Skin epidermis (tissue), 12 donors: Measurements from ENCODE around the gene ARV1.

Experiments
- H3K27ac ChIP-seq, 21 experiments: fragments of 200-600 bp; sonication (generic) in 11 of 21; one replicate each; pipeline ENCODE4 v1.5.0; 2020; ENCODE audit warnings: mild to moderate bottlenecking in 3 of 21, inconsistent platforms in 2 of 21, moderate library complexity in 2 of 21
- H3K4me3 ChIP-seq, 7 experiments: fragments of 200-600 bp; sonication (generic) in 2 of 7; one replicate each; pipeline ENCODE4 v1.5.0; 2020; ENCODE audit warnings: inconsistent platforms in 2 of 7, mild to moderate bottlenecking in 2 of 7, moderate library complexity in 1 of 7

ARV1 gene

DNA sequence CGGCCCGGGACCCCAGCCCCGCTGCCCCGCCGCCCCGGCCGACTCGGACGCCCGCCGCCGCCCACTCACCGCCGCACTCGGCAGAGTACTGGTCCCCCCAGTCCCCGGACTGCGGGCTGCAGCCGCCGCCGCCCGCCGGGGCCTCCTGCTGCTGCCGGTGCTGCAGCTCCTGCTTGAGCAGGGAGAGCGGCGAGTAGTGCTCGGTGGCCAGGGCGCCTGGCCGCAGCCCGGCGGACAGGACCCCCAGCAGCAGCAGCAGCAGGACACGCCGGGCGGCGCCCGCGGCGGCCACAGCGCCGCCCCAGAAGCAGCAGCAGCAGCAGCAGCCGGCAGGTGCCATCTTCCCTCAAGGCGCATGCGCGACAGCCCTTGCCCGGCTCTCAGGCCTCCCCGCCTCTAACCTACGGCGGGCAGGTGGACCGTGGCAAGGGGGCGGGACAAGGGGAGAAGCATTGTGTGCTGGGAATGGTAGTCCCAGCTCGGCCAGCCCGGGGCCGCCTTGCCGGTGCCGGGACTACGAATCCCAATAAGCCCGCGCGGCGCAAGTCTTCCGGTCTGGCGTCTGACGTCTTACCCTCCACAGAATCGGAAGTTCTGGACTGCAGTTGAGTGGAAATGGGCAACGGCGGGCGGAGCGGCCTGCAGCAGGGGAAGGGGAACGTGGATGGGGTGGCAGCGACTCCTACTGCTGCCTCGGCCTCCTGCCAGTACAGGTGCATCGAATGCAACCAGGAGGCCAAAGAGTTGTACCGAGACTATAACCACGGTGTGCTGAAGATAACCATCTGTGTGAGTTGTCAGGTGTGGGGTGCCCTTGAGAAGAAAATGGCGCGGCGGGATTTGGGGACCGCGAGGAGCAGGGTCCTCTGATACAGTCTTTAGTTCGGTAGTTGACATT is at the start of gene ARV1, which contains the start of gene TTC13:
Gene ARV1, plus strand, starts transcription at position 604 of the 898 bp plus-strand sequence. Its CDS starts 12 bp downstream, at position 616.
Gene TTC13, minus strand, starts transcription at position 371 of the 898 bp plus-strand sequence. Its CDS starts 31 bp downstream, at position 340.
- Histone ChIP-seq H3K27ac (peak within 1 kb of the TSS; percentile 45 to 91 (median 78)), H3K4me3 (peak within 1 kb of the TSS; percentile 61 to 98 (median 89))

DNA sequence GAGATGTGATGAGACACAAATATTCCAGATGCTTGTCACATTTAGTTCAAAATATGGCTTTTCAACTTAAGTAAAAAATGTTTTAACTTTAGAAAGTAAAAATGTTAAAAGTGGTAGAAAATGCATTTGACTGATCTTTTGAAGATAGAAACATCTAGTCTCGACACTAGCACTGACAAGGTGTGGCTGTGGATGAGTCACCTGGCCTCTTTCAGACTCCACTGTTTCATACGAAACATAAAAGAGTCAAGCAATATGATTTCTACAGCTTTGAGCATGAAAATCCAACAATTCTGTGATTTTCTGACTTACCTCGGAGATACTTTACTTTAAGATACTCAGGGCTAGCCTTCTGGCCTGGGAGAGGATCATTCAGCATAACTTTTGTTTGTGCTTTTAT is 47.9 kb upstream of the ARV1 start:
- Histone ChIP-seq H3K4me3 (no peak overlapping the region), H3K27ac (no peak overlapping the region)

GRCh38 chr1:230935852-230936251 is 43.0 kb upstream of the ARV1 start:
- Histone ChIP-seq H3K4me3 (no peak overlapping the region), H3K27ac (no peak overlapping the region)

GRCh38 chr1:230936475-230936874 is 42.4 kb upstream of the ARV1 start:
- Histone ChIP-seq H3K27ac (no peak overlapping the region), H3K4me3 (no peak overlapping the region)

DNA sequence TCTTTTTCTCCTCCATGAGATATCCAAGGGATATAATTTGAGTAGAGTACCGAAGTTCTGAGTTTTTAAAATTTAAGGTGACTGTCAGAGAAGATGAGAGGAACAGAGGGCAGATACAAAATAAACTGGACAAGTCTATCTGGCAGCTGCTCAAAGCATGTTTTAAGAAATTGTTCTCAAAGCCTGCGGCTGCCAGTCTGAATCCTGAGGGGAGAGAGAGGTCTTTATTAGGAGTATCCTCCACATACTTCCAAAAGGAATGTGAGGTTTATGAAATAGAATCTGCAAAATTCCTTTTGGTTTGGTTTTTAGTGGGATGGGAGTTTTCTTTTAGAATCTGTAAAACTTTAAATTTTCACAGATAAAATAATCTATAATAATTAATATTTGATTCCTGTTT is 41.5 kb upstream of the ARV1 start:
- Histone ChIP-seq H3K4me3 (no peak overlapping the region), H3K27ac (no peak overlapping the region)

DNA sequence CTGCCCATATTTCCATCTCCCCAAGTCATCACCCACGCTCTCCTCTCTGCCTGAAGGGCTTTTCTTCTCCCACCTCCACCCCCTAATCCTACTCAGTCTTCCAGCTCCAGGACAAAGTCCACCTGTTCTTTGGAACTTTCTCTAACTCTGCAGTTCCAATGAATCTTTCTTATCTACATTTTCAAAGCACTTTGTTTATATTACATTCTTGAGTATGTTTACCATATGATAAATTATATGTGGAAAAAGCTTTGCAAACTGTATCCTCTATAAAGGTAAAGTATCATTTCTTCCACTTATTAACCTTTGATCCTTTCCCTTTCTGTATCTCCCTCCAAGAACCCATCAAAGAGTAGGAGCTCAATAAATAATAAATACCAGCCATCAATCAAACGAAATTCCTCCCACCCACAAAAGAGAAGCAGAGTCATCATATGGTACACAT is 39.9 kb upstream of the ARV1 start:
- Histone ChIP-seq H3K27ac (no peak overlapping the region), H3K4me3 (no peak overlapping the region)

- H3K4me3 ChIP-seq = no peak overlapping the region
- H3K27ac ChIP-seq = no peak overlapping the region
Measured at GRCh38 chr1:230939806-230940489, 38.9 kb upstream of the ARV1 start.

DNA sequence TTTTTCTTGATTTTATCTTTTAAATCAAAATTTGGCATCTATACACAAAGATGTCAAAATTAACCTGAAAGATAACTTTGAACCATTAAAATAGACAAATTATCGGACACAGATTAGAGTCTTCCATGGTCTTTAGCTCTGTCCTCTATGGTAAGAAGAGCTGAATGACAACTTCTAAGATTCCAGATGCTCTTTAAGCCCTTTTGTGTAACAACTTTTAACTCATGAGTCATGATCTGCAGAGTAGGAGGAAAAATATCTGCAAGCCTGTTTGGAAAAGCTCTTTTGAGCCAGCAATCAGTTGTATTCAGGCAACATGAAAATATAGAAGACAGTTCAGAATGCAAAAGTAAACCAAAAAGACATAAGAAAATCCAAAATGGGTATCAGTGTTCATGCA is 38.0 kb upstream of the ARV1 start:
- no peak overlapping the region for H3K4me3 ChIP-seq
- no peak overlapping the region for H3K27ac ChIP-seq

GRCh38 chr1:230943048-230943593 is 35.8 kb upstream of the ARV1 start:
- H3K27ac ChIP-seq = no peak overlapping the region
- no peak overlapping the region for H3K4me3 ChIP-seq

- no peak overlapping the region for H3K4me3 ChIP-seq
- H3K27ac ChIP-seq = no peak overlapping the region
Measured at GRCh38 chr1:230948301-230948700, 30.6 kb upstream of the ARV1 start.

- H3K27ac ChIP-seq = no peak overlapping the region
- H3K4me3 ChIP-seq = no peak overlapping the region
Measured at GRCh38 chr1:230948903-230949302, 30.0 kb upstream of the ARV1 start.

DNA sequence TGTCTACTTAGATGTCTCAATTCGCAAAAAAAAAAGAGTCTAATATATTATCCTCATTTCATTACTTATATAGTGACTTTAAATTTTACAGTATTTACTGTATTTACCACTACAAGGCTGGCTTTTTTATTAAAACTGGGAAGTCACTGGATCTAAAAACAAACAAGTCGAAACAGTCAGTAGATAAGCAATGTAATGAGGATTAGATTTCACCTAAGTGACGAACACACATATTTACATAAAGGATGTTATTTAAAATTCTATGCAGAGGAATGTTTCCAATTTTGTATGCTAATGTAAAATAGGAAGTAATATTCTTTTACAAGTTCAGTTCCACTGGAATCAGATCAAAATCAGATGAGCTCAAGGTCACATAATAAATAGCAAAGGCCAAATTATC is 28.5 kb upstream of the ARV1 start:
- H3K27ac ChIP-seq = no peak overlapping the region
- H3K4me3 ChIP-seq = no peak overlapping the region

- Histone ChIP-seq H3K27ac (no peak overlapping the region), H3K4me3 (no peak overlapping the region)
Measured at GRCh38 chr1:230957580-230957989, 21.3 kb upstream of the ARV1 start.

DNA sequence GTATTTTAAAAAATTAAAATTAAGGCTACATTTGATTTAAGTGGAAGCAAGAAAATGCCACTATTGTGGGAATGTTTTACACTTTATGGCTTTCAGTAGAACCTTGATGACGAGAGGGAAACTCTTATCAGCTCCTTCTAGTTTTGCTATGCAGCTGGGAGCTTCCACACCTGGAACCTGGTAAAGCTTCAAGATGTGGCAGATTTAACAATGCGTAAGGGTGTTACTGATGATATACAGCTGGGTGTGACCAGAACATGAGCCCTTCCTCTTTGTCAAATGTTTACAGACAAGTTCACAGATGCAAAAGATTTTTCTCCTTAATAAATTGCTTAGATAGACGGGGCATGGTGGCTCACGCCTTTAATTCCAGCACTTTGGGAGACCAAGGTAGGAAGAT is 20.5 kb upstream of the ARV1 start:
- Histone ChIP-seq H3K27ac (no peak overlapping the region), H3K4me3 (no peak overlapping the region)

- H3K4me3 ChIP-seq = no peak overlapping the region
- no peak overlapping the region for H3K27ac ChIP-seq
Measured at GRCh38 chr1:230964896-230965295, 14.0 kb upstream of the ARV1 start.

DNA sequence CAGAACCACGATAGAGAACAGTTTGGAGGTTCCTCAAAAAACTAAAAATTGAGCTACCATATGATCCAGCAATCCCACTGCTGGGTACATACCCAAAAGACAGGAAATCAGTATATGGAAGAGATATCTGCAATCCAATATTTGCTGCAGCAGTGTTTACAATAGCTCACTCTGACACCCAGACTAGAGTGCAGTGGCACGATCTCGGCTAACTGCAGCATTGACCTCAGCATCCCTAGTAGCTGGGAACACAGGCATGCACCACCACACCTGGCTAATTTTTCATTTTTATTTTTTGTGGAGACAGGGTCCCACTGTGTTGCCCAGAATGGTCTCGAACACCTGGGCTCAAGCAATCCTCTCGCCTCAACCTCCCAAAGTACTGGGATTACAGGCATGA is 13.4 kb upstream of the ARV1 start:
- no peak overlapping the region for H3K27ac ChIP-seq
- no peak overlapping the region for H3K4me3 ChIP-seq

GRCh38 chr1:230966358-230966873 is 12.5 kb upstream of the ARV1 start:
- Histone ChIP-seq H3K27ac (no peak overlapping the region), H3K4me3 (no peak overlapping the region)

- H3K27ac ChIP-seq = no peak overlapping the region
- H3K4me3 ChIP-seq = no peak overlapping the region
Measured at GRCh38 chr1:230970432-230970831, 8.5 kb upstream of the ARV1 start.

DNA sequence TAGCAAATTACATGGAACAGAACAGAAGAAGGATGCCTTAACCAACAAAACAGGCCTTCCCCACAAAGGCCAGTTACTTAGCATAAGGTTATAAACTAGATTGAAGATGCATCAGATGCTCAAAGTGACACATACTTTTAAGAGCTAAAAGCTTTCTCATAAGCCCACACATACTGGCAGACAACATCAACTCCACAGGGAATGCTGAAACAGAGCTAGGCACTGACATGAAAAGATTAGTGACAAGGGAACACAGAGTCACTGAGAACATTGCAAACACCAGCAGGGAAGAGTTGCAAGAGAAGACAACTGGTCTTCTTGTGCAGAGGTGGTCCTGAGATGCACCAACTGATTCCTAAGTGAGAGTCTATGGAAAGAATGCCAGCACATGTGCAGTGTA is 7.1 kb upstream of the ARV1 start:
- H3K27ac ChIP-seq = peak overlapping the region in 2 of 21 experiments; percentile 42 to 82
- no peak overlapping the region for H3K4me3 ChIP-seq

GRCh38 chr1:230972855-230973271 is 6.0 kb upstream of the ARV1 start:
- H3K4me3 ChIP-seq = no peak overlapping the region
- peak overlapping the region in 7 of 21 experiments; percentile 30 to 82 (median 46) for H3K27ac ChIP-seq
